Purkinje cell (primary cell): Measurements from ENCODE around the gene KCNJ4. TPM values are rescaled to one million over a fixed set of nuclear protein-coding genes. Genes with fewer than 3 reads are reported as not detected.

Experiments
- polyA plus RNA-seq: library from polyadenylated mRNA; unstranded; fragments of >200 nt; fragmentation: Nextera tagmentation; gene quantifications from 2 replicates; pipeline ENCODE4 v1.2.1, GENCODE V29; 2014

The KCNJ4 gene
- polyA plus RNA-seq = not detected in 2 replicates

DNA sequence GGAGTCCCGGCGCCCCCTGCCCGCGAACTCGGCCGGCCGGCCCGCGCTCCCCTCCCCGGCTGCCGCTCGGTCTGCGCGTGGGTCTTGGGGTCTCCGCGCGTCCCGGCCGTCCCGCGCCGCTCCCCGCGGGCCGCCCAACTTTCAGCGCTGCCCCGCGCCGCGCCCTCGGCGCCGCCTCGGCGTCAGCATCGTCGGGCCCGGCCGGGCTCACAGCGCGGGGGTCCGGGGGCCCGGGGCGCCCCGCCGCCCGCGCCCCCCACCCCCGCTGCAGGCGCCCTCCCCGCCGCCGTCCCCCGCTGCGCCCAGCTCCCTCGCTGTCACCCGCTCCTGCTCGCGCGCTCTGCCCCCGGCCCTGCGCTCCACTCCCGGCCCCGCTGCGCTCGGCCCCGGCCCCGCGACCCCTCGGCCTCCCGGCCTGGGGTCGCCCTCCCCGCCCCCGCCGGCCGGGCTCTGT lies at the start of gene KCNJ4:
KCNJ4 (minus strand) TSS at position 124 of the 454 bp plus-strand sequence. CDS start 27,067 bp downstream, outside the sequence.

DNA sequence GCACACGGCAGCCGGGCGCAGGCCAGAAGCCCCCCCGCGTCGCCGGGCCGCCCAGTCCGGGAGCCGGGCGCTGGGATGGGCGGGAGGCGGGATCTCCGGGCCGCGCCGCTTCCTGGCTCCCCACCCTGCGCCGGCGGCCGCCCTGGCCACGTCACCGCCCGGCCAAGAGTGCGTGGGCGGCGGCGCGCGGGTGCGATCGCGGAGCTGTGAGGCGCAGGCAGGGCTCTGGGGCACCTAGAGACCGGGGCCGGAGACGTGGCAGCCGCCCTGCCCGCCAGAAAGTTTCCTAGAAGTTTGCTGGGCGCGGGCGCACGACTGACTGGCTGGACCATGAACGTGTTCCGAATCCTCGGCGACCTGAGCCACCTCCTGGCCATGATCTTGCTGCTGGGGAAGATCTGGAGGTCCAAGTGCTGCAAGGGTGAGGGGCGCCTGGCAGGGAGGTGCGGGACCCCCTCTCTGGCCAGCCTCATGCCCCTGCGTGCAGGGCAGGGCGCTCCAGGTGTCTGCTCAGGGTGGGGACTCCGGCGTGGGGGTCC lies 13.0 kb upstream of the KCNJ4 start, which contains the start of gene KDELR3:
KDELR3 (plus strand) TSS at position 193 of the 539 bp plus-strand sequence; CDS start at position 331, 138 bp downstream.

Other genes with a start within 250 kb of the KCNJ4 start
- 15.5 and 24.6 TPM in 2 replicates for gene TMEM184B, start 182.2 kb downstream of the KCNJ4 start, polyA plus RNA-seq
- gene CSNK1E, start 137.8 kb downstream of the KCNJ4 start, polyA plus RNA-seq = 7.1 and 9.3 TPM in 2 replicates
- 0.45 and 0.77 TPM in 2 replicates for gene KDELR3, start 12.9 kb upstream of the KCNJ4 start, polyA plus RNA-seq
- 49.6 and 55.8 TPM in 2 replicates for gene DDX17, start 51.1 kb upstream of the KCNJ4 start, polyA plus RNA-seq
- gene DMC1, start 115.0 kb upstream of the KCNJ4 start, polyA plus RNA-seq = 0.23 TPM in 1 of 2 replicates, not detected in the other
- gene FAM227A, start 201.2 kb upstream of the KCNJ4 start, polyA plus RNA-seq = 0.07 and 0.93 TPM in 2 replicates
- gene CBY1, start 201.4 kb upstream of the KCNJ4 start, polyA plus RNA-seq = 25.2 and 30.7 TPM in 2 replicates
- gene TOMM22, start 226.8 kb upstream of the KCNJ4 start, polyA plus RNA-seq = 90.9 and 96.0 TPM in 2 replicates
- 2.6 and 6.2 TPM in 2 replicates for gene JOSD1, start 245.7 kb upstream of the KCNJ4 start, polyA plus RNA-seq